Measurements from ENCODE around the gene NELFE. TPM values are rescaled to one million over a fixed set of nuclear protein-coding genes. Genes with fewer than 3 reads are reported as not detected.
A peak's percentile ranks its signal among the peaks of the same experiment; 100 is the strongest.

Gene NELFE
- total and polyA plus RNA-seq, 2 of the 13 experiments (the other 11 are each of a cell fraction or from before 2014, with no cell fraction given) = 51.3 to 69.8 TPM

- TF ChIP-seq SP1 (IDR thresholded peaks at IDR 0.05) (peak; percentile 75), SP1 (CRISPR knock-in tag; IDR thresholded peaks at IDR 0.05) (peak; percentile 100), ZNF251 (CRISPR knock-in tag; IDR thresholded peaks at IDR 0.05) (no peak), ZKSCAN8 (CRISPR knock-in tag; IDR thresholded peaks at IDR 0.05; ENCODE audit: borderline replicate concordance) (peak; percentile 61; the same call in 1 of the 2 replicates), IKZF4 (CRISPR knock-in tag; IDR thresholded peaks at IDR 0.05; ENCODE audit: borderline replicate concordance, low read depth, not compliant biosample characterization) (no peak), FOXP1 (IDR thresholded peaks at IDR 0.05) (no peak), FOXP1 (CRISPR knock-in tag; IDR thresholded peaks at IDR 0.05) (no peak), HNRNPK (IDR thresholded peaks at IDR 0.05; ENCODE audit: low read depth, low read length, poor library complexity, severe bottlenecking) (peak; percentile 97), TMF1 (CRISPR knock-in tag; IDR thresholded peaks at IDR 0.05; ENCODE audit: low read depth) (no peak), LRRFIP1 (CRISPR knock-in tag; conservative IDR thresholded peaks at IDR 0.05) (no peak), PBX3 (CRISPR knock-in tag; IDR thresholded peaks at IDR 0.05; ENCODE audit: borderline replicate concordance) (no peak), IRF9 (CRISPR knock-in tag; IDR thresholded peaks at IDR 0.05; ENCODE audit: borderline replicate concordance) (peak; percentile 99), RORA (CRISPR knock-in tag; IDR thresholded peaks at IDR 0.05) (no peak), ZNF362 (CRISPR knock-in tag; IDR thresholded peaks at IDR 0.05; ENCODE audit: borderline replicate concordance) (peak; percentile 10; the same call in 1 of the 2 replicates), YY1 (IDR thresholded peaks at IDR 0.05; ENCODE audit: insufficient read depth, insufficient replicate concordance, low read depth, low read length) (peak; percentile 74), TAF15 (IDR thresholded peaks at IDR 0.05; ENCODE audit: low read depth, low read length, poor library complexity, severe bottlenecking) (peak; percentile 34), ZFP37 (CRISPR knock-in tag; IDR thresholded peaks at IDR 0.05; ENCODE audit: borderline replicate concordance) (peak; percentile 91; the same call in 1 of the 2 replicates), SAP130 (CRISPR knock-in tag; IDR thresholded peaks at IDR 0.05; ENCODE audit: low read depth) (peak; percentile 100), RNF219 (CRISPR knock-in tag; IDR thresholded peaks at IDR 0.05) (no peak), ZNF670 (CRISPR knock-in tag; IDR thresholded peaks at IDR 0.05; ENCODE audit: borderline replicate concordance) (no peak)
These were observed at the start of gene NELFE, which contains the start of gene SKIC2 (continued) for GRCh38 chr6:31958741-31959739.
